ENCODE data around the gene GMPPB.
"Not testable (repeated sequence)": the region's sequence is repeated elsewhere in the genome, so short reads cannot be mapped to it uniquely, and the experiment has no call there.

The GMPPB gene

DNA sequence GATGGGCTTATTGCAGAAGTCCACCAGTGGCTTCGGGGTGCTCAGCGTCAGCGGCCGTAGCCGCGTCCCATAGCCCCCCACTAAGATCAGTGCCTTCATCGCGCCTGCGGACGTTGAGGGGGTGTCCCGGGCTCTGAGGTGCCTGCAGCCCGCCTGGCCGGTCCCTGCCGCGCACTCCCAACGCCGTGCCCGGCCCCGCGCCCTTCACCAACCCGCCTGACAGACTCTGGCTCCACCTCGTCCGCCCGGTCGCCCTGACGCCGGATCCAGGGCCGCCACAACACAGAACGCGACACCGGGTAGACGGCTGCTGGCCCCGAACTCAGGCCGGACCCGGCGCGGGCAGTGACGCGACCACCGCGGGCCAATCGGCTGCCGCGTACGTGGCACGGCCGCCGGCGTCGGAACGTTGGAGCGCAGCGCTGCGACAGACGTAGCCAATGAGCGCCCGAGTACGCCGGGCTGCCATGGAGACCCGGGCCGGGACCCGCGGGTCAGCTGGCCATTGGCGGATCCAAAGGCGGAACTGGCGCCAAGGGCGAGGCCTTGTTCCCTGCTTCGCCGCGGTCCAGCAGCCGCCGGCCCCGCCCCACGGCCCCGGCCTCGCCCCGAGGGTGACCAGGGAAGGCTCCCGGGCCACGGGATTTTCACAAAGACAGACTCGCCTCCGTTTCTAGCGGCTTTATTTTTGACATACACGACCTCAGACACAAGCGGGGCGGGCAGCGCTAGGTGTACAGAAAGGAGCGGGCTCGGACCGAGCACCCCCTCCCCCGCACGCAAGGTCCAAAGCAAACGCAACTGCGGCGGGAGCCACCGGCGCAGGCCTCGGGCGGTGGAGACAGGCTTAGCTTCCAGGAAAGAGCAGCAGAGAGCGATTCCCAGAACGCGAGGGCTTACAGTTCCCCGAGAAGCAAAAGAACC, at the start of gene GMPPB:
Gene GMPPB (minus strand): TSS at position 324 of the 924 bp plus-strand sequence. CDS start 225 bp downstream, at position 99.
- DNase-seq, result peak; percentile 99

DNA sequence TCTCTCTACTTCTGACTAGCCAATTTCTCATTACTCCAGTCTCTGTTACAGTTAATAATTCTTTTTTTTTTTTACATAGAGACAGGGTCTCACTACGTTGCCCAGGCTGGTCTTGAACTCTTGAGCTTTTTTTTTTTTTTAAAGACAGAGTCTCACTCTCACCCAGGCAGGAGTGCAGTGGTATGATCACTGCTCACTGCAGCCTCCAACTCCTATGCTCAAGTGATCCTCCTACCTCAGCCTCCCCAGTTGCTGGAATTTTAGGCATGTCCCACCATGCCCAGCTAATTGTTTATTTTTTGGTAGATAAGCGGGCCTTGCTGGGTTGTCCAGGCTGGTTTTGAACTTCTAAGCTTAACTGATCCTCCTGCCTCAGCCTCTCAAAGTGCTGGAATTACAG, 49.0 kb upstream of the GMPPB start:
- no peak for DNase-seq

DNA sequence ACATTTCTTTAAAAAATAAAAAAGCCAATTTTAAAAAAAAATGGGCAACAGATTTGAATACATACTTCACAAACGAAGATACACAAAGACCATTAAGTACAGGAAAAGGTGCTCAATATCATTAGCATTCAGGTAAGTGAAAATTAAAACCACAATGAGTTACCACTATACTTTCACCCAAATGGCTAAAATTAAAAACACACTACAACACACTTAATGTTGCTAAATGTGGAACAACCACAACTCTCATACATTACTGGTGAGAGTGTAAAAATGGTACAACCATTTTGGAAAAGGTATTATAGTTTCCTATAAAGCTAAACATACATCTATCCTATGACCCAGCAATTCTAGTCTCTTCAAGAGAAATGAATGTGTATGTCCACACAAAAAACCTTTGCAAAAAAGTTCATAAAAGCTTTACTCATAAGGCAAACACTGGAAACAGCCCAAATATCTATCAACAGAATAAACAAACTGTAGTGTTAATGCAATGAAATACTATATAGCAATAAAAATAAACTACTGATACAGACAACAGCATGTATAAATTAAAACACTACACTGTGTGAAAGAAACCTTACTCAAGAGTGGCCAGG, 47.7 kb upstream of the GMPPB start:
- DNase-seq, result no peak

DNA sequence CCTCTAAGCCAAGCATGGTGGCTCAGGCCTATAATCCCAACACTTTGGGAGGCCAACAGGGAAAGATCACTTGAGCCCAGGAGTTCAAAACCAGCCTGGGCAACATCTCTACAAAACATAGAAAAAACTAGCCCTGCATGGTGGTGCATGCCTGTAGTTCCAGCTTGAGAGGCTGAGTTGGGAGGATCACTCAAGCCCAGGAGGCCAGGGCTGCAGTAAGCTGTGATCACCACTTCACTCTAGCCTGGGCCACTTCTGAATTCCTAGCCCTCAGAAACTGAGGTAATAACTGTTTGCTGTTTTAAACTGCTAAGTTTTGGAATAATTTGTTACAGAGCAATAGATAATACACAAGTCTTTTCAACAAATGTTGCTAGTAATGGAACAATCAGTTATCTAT, 46.2 kb upstream of the GMPPB start:
- DNase-seq, result no peak

DNA sequence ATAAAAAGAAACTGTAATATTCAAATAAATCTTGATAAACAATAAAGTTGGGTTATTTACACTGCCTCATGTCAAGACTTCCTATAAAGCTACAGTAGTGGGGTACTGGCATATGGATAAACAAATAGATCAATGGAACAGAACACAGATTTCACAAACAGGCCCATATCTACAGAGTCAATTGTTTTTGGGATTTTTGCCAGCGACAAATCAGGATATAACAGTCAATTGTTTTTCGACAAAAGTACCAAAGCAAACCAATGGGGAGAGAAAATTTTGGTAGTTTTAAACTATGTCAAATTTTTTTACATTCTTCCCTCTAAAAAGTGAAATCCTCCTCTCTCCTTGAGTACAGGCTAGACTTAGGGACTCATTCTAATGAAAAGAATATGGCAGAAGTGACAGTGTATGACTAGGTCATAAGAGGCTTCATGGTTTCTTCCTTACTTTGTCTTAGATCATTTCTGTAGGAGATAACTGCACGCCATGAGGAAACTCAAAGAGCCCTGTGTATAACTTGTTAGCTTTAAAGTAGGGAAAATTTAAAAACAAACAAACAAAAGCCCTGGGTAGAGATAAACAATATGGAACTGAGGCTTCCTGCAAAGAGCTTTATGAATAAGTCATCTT, 45.6 kb upstream of the GMPPB start:
- peak in 1 of 3 donors; percentile 16 for DNase-seq

DNA sequence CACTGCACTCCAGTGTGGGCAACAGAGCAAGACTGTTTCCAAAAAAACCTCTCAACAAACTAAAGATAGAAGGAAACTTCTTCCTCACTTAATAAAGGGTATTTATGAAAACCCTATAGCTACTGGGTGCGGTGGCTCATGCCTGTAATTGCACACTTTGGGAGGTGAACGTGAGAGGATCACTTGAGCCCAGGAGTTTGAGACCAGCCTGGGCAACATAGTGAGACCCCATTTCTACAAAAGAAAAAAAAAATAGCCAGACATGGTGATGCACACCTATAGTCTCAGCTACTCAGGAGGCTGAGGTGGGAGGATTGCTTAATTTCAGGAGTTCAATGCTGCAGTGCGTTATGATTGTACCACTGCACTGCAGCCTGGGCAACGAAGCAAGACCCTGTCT, 40.2 kb upstream of the GMPPB start:
- DNase-seq, result no peak

DNA sequence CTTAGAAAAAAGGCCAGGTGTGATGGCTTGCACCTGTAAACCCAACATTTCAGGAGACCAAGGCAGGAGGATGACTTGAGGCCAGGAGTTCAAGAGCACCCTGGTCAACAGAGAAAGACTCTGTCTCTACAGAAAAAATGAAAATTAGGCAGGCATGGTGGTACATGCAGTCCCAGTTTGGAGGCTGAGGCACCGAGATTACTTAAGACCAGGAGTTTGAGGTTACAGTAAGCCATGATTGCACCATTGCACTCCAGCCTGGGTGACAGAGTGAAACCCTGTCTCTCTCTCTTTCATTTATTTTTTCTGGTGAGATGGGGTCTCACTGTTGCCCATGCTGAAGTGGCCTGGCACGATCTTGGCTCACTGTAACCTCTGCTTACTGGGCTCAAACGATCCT, 37.9 kb upstream of the GMPPB start:
- DNase-seq, result no peak

DNA sequence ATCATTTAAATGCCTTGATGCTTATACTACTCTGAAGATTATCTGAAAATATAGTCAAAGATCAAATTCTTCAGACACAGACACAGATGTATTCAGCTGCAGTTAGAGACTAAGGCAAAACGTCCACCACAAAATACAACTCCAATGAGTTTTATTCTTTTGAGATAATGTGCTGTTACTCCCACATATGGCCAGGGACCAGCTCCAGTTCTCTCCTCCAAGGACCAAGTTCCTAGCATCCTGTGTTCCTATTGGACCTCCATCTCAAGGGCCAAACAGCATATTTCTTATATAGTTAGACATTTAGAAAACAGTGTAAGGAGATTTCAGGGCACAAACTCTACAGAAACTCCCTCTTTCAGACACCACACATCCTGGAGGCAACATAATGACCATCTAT, 35.5 kb upstream of the GMPPB start:
- DNase-seq, result no peak

DNA sequence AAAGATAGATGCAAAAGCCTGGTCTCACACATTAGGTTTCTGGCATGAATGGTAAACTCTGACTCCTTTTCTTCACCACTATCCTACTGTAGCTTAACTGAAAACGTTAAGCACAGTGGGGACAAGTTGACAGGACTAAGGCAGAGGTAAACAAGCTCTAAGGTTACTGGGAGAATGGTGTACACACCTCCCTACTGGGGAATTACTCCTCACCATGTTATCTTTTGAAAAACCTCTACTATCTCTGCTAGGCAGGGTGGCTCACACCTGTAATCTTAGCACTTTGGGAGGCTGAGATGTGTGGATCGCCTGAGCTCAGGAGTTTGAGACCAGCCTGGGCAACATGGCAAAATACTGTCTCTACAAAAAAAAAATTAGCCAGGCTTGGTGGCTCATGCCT, 33.4 kb upstream of the GMPPB start:
- no peak for DNase-seq

DNA sequence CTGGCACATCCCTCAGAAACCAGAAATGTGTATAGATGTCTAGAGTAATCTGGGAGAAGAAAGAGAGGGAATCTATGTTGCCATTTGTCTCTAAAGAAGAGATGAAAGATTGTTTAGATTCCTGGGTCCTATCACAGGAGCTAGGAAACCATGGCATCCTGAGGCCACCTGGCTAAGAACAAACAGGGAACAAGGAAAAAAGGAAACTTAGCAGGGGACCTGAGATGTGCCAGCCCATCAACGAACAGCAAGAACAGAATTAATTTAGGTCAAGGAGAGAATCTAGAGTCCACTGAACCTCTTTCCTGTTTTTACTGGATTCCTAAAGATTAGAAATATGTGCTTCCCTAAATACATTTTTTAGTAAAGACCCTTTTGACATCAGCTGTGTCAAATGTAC, 32.3 kb upstream of the GMPPB start:
- DNase-seq, result no peak

DNA sequence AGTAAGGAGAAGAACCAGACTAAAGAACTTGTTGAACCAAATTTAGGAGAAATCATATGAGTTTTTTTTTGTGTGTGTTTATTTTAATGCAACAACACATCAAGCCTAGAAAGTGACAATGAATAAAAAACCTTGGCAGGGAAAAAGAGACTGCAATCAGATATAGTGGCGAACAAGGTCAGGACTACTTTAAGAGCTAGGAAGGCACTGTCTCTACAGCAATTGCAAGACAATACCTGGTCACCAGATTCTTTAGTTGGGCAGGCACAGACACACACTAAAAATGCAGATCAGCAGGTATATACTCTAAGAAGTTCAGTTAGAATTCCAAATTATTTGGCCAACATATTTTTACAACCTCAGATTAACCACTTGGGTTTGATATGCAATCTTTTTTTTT, 30.8 kb upstream of the GMPPB start:
- no peak for DNase-seq

DNA sequence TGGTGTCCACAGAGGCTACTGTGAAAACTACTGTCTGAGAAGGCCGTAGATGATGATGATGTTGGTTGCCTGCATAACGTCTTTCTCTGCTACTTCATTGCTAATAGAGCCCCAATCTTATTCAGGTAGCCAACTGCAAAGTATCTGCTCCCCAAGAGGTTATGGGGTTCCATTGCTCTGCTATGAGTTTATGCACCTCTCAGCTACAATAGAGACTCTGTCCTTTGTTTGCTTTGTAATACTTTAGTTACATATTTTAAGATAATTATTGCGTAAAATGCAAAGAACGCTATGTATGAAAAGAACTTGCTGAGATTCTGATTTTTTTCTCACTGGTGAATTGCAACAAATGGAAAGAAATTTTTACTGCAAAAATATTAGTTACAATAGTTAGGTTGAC, 27.8 kb upstream of the GMPPB start:
- DNase-seq, result no peak

DNA sequence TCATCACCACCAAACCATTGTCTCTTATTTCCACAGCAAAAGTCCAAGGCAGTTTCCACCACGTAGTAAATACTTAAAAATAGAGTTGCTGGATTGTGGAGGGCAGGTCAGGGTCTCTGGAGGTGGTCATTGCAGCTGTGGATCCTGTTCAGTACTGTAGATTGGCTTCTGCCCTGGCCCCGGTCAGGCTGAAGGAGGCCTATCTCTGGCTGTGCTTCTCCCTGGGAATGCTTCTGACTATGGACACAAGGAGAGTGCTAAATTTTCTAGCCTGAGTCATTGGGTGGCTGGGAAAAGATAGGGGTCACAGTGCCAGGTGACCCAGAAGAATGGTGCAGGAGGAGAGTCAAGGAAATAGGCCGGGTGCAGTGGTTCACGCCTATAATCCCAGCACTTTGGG, 26.3 kb upstream of the GMPPB start:
- no peak for DNase-seq

DNA sequence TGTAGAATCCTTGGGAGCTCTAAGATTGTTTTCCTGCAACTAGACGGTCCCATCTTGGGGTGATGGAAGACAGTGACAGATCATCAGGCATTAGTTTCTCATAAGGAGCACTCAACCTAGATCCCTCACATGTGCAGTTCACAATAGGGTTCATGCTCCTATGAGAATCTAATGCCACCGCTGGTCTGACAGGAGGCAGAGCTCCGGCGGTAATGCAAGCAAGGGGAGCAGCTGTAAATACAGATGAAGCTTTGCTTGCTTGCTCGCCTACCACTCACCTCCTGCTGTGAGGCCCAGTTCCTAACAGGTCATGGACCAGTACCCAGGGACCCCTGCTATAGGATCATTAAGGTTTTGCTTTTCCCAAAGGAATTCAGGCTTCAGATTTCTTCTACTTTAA, 25.1 kb upstream of the GMPPB start:
- DNase-seq, result not testable (repeated sequence)

DNA sequence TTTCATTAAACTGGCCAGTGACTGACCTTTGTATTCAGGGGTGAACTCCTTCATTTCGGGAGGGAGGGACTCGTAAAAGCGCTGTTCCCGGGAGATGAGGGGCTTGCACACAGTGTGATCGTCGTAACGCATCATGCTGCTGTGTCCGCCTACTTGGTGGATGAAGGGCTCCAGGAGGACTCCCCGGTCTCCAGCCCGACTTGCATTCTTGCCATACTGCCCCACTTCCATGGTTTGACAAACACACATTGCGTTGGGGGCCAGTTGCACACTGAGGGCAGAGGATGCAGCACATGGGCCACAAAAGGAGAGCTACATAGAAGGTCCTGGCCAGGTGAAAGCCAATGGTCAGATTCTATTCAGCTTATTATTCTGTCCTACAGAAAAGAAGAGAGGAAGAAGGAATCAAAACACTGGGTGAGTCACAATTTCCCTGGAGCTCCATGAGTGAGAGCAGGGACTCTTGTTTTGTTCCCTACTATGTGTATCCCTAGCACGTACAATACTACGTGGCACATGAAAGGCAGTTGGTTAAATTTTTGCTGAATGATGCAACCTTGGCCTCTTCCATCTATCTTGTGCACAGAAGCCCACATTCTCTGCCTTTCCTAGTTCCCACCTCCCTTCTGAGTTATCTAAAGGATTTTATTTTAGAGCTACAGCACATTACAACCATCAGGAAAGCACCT, 24.2 kb upstream of the GMPPB start:
- no peak for DNase-seq

DNA sequence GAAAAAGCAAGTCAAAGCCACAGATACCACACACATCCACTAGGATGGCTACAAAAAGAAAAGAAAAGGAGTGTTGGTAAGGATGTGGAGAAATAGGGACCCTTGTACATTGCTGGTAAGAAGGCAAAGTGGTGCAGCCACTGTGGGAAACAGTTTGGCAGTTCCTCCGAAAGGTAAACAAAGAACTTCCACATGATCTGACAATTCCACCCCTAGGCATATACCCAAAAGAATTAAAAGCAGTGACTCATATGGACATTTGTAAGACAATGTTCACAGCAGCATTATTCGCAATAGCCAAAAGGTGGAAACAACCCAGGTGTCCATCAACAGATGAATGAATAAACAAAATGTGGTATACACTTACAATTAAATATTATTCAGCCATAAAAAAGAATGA, 22.2 kb upstream of the GMPPB start:
- no peak for DNase-seq

DNA sequence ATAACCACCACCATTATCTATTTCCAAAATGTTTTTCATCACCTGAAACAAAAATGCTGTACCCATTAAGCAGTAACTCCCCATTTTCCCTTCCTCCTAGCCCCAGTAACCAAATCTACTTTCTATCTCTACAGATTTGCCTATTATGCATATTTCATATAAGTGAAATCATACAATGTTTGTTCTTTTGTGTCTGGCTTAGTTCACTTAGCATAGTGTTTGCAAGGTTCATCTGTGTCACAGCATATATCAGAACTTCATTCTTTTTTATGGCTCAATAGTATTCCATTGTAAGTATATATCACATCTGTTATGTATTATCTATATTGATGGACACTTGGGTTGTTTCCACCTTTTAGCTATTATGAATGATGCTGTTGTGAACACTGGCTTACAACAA, 16.7 kb upstream of the GMPPB start:
- no peak for DNase-seq

DNA sequence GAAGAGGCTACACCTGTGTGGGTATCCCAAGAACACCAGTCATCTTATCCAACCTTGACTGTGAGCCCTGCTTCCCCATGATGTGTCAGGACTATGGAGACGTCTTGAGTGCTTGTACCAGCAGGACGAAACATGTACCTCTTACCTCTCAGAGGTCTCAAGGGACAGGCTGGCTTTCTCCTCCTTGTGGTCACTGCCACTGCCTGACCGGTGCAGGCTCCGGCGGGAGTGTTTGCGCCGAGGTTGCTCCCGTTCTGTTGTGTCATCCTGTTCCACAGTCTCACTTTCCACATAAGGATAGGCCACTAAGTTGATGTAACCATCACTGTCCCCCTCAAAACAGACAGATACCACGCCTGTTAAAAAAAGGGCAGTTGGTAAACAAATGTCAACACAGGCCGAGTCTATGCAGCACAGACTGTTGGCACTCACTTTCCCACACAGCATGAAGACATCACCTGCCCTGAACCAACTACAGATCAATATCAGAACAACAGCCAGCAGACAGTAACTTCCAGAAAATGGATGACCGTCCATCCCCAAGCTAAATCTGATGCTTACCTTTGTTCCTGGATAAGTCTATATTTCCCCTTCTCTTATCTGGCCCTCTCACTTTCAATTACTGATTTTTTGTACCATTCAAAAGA, 14.4 kb upstream of the GMPPB start:
- DNase-seq, result no peak

DNA sequence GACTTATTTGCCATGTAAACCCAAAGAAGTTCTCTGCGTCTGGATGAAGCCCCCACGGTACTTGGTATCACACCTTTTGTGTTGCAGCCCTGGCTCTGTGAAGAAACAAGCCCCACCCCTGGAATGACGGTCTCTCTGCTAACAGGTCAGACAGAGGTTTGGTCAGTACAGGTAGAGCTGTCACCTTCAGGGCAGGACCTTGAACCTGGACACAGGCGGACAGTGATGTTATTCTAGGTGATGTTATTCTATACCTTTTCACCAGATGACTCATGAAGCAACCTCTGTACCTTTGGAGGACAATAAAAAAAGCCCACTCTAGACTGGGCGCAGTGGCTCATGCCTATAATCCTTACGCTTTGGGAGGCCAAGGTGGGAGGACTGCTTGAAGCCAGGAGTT, 11.0 kb upstream of the GMPPB start:
- DNase-seq, result no peak

DNA sequence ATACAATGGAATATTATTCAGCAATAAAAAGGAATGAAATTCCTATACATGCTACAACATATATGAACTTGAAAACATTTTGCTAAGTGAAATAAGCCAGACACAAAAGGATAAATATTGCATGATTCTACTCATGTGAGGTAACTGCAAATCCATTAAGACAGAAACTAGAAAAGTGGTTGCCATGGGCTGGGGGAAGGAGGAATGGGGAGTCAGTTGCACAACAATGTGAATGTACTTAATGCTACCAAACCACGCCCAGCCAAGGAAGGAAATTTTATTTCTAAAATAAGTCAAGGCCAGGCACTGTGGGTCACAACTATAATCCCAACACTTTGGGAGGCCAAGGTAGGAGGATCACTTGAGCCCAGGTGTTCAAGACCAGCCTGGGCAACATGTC, 9.8 kb upstream of the GMPPB start:
- DNase-seq, result no peak

DNA sequence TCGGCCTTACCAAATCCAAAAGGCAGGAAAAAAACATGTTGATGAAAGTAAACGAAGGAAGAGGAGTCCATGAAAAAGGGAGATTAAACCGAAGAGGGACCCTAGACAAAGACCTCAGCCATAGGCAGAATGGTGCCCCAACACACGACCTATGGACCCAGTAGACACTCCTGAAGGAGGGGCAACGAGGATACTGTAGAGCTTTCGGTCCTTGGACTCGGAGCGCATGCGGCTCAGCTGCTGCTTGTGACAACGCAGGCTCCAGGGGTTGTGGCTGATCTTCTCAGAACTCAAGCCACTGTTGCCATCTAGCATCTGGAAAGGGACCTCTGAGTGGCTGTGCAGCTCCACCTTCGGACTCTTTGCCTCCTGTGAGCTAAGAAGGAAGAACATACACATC, 8.8 kb upstream of the GMPPB start:
- DNase-seq, result no peak

DNA sequence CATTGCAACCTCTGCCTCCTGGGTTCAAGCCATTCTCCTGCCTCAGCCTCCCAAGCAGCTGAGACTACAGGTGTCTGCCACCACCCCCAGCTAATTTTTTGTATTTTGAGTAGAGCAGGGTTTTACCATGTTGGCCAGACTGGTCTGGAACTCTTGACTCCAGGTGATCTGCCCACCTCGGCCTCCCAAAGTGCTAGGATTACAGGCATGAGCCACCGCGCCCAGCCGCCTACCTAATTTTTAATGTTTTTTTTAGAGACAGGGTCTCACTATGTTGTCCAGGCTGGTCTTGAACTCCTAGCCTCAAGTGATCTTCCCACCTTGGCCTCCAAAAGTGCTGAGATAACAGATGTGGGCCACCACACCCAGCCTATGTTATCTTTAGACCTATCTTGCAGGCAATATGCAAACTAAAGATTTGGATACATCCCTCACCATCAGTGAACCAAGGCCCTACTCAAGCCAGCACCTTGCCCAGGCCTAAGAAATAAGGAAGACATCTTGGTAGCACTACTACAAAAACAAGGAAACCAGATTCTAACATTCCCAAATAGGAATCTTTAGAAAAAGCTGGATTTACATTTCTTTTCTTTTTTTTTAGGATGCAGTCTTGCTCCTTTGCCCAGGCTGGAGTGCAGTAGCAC, 6.3 kb upstream of the GMPPB start:
- no peak for DNase-seq

Measured in suppressor macrophage treated with lipopolysaccharide for 1 hour (primary cell).